Measurements from ENCODE around the gene GPR153. TPM values are rescaled to one million over a fixed set of nuclear protein-coding genes. Genes with fewer than 3 reads are reported as not detected.

The GPR153 gene
- total RNA-seq, 1 experiment from 2014 or later = 98.7 TPM

DNA sequence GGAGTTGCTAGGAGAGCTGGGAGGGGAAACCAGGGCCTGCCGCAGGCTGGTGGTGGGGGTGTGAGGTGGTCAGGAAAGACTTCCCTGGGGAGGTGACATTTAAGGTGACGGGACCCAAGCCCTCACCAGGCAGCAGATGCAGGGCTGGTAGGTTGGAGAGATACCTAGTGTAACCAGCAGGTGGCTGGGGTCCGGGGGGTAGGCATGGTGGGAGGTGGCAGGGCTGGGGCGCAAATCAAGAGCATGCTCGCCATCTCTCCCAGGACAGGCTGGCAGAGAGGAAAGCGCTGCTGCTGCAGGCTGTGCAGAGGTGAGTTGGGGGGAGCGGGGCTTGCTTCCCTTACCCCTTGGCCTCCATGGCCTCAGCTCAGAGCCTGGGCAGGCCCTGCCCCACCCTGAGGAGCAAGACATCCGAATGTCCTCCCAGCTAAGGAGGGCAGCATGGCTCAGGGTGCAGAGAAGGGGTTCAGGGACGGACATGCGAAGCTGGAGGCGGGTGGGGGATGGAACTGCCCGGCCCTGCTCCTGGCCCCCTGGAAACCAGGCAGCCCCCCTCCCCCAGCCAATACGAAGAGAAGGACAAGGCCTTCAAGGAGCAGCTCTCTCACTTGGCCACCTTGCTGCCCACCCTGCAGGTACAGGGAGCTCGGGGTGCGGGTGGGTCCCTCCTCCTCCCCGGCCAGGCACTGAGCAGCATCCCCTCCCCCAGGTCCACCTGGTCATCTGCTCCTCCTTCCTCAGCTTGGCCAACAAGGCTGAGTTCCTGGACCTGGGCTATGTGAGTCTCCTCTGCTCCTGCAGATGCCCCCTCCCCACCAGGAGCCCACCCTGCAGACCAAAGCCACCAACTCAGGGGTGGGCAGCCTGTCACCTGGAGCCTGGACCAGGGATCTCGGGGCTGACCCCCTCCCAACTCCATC, 51.0 kb downstream of the GPR153 start:
- intact Hi-C loops (cut with micrococcal nuclease) = loop anchor here (5.0 kb wide), 2 partner anchors 37 to 92 kb away; no protein-coding TSS in a partner anchor
- no peaks in the 10 kb centered on the region for H3K27me3 ChIP-seq (ENCODE audit: low read length)
- H3K4me3 ChIP-seq (ENCODE audit: low read length) = no peak overlapping the region
- POLR2A ChIA-PET (ENCODE audit: unreplicated experiment) = no interaction called here
- H4K20me1 ChIP-seq (ENCODE audit: low read length) = no peaks in the 10 kb centered on the region
- H3F3A ChIP-seq (ENCODE audit: low read length, unreplicated experiment) = no peaks in the 10 kb centered on the region
- peaks cover 36% of the 10 kb centered on the region for H3K36me3 ChIP-seq (ENCODE audit: low read depth, low read length)
- no peak overlapping the region for H3K27ac ChIP-seq (ENCODE audit: low read length)
- CTCF ChIA-PET = no interaction called here
- no peaks in the 10 kb centered on the region for H3K9me2 ChIP-seq (replicated peaks; ENCODE audit: low read length)
- no peaks in the 10 kb centered on the region for H3K9me3 ChIP-seq (ENCODE audit: low read length)
- H3K9ac ChIP-seq (ENCODE audit: low read length) = no peak overlapping the region
- no peak for DNase-seq
- H2AFZ ChIP-seq (ENCODE audit: low read length) = no peak overlapping the region
- H3K79me2 ChIP-seq (ENCODE audit: low read length) = peaks cover 34% of the 10 kb centered on the region
- H3K4me1 ChIP-seq (ENCODE audit: insufficient read depth, low read length) = peaks cover 10% of the 10 kb centered on the region; the same call in 1 of the 2 replicates
- no peak for TF ChIP-seq EZH2 (IDR thresholded peaks at IDR 0.05; ENCODE audit: low read length, unreplicated experiment)
- peak; percentile 55; the same call in 1 of the 2 replicates for TF ChIP-seq CTCF (conservative IDR thresholded peaks at IDR 0.05; ENCODE audit: low read depth, low read length)
- no peak for TF ChIP-seq EZH2phosphoT487 (IDR thresholded peaks at IDR 0.05; ENCODE audit: borderline replicate concordance, low read length)
- no TSS peak for BruUV-seq (replicated peaks)
- no peak for ATAC-seq
- H3K4me2 ChIP-seq (ENCODE audit: low read length) = no peak overlapping the region

DNA sequence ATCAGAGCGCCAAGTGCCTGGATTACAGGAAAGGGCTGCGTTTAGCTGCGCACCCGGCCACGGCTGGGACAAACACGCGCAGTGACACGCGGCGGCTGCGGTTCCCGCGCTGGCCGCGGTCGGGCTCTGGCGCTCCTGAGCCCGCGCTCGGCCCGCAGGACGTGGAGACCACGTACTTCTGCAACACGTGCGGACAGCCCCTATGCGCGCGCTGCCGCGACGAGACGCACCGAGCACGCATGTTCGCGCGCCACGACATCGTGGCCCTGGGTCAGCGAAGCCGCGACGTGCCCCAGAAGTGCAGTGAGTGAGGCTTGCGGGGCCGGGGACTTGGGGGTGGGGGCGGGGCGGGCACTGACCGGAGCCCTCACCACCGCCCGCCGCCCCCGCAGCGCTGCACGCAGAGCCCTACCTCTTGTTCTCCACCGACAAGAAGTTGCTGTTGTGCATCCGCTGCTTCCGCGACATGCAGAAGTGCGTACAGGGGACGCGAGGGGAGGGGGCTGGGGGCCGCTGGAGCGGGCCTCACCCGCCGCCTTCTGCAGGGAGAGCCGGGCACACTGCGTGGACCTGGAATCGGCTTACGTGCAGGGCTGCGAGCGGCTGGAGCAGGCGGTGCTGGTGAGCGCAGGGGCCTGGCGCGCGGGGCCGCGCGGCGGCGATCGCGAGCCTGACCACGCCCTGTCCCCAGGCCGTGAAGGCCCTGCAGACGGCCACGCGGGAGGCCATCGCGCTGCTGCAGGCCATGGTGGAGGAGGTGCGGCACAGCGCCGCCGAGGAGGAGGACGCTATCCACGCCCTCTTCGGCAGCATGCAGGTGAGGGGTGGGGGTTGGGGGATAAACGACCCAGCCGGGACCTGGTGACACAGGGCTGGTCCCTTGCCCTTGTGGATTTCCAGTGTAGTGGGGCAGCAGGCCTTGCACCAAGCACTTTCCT, 51.9 kb downstream of the GPR153 start:
- intact Hi-C loops (cut with micrococcal nuclease) = loop anchor here (5.0 kb wide), 2 partner anchors 38 to 93 kb away; no protein-coding TSS in a partner anchor
- H2AFZ ChIP-seq (ENCODE audit: low read length) = no peak overlapping the region
- no peaks in the 10 kb centered on the region for H3F3A ChIP-seq (ENCODE audit: low read length, unreplicated experiment)
- BruUV-seq (replicated peaks) = no TSS peak
- no peaks in the 10 kb centered on the region for H3K9me3 ChIP-seq (ENCODE audit: low read length)
- no peak overlapping the region for H3K27ac ChIP-seq (ENCODE audit: low read length)
- H3K4me1 ChIP-seq (ENCODE audit: insufficient read depth, low read length) = peaks cover 14% of the 10 kb centered on the region; the same call in 1 of the 2 replicates
- ATAC-seq = no peak
- no peak for TF ChIP-seq CTCF (conservative IDR thresholded peaks at IDR 0.05; ENCODE audit: low read depth, low read length)
- no peak for TF ChIP-seq EZH2phosphoT487 (IDR thresholded peaks at IDR 0.05; ENCODE audit: borderline replicate concordance, low read length)
- no peak for TF ChIP-seq EZH2 (IDR thresholded peaks at IDR 0.05; ENCODE audit: low read length, unreplicated experiment)
- no peak for DNase-seq
- ChIA-PET POLR2A (ENCODE audit: unreplicated experiment) (interaction anchor here (0.7 kb wide), 1 partner anchor 8 kb away, joined by 16 read pairs; no protein-coding TSS in a partner anchor), CTCF (no interaction called here)
- H3K9me2 ChIP-seq (replicated peaks; ENCODE audit: low read length) = no peaks in the 10 kb centered on the region
- H4K20me1 ChIP-seq (ENCODE audit: low read length) = no peaks in the 10 kb centered on the region
- no peak overlapping the region for H3K9ac ChIP-seq (ENCODE audit: low read length)
- H3K36me3 ChIP-seq (ENCODE audit: low read depth, low read length) = peaks cover 36% of the 10 kb centered on the region
- no peak overlapping the region for H3K4me2 ChIP-seq (ENCODE audit: low read length)
- no peaks in the 10 kb centered on the region for H3K27me3 ChIP-seq (ENCODE audit: low read length)
- H3K4me3 ChIP-seq (ENCODE audit: low read length) = no peak overlapping the region
- H3K79me2 ChIP-seq (ENCODE audit: low read length) = peaks cover 34% of the 10 kb centered on the region
